ENCODE data around the gene DTNB.

DNA sequence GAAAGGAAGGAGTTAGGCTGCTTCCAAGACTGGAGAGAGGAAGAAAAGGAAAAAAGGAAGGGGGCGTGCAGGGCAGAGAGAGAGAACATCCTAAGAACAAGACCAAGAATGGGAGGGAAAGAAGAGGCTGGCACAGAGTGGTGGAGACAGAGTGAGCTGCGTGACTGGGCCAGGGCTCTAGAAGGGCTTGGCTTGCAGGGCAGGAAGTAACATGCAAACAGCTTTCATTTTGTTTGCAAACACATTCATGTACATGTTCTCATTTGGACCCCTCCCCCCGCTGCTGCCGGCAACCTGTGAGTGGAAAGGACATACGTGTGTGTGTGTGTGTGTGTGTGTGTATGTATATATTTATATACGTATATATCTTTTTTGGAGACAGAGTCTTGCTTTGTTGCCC lies 284.9 kb downstream of the DTNB start:
- TF ChIP-seq, protein P1, sequence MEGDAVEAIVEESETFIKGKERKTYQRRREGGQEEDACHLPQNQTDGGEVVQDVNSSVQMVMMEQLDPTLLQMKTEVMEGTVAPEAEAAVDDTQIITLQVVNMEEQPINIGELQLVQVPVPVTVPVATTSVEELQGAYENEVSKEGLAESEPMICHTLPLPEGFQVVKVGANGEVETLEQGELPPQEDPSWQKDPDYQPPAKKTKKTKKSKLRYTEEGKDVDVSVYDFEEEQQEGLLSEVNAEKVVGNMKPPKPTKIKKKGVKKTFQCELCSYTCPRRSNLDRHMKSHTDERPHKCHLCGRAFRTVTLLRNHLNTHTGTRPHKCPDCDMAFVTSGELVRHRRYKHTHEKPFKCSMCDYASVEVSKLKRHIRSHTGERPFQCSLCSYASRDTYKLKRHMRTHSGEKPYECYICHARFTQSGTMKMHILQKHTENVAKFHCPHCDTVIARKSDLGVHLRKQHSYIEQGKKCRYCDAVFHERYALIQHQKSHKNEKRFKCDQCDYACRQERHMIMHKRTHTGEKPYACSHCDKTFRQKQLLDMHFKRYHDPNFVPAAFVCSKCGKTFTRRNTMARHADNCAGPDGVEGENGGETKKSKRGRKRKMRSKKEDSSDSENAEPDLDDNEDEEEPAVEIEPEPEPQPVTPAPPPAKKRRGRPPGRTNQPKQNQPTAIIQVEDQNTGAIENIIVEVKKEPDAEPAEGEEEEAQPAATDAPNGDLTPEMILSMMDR (IDR thresholded peaks at IDR 0.05; ENCODE audit: poor library complexity), result no peak
- no peak for TF ChIP-seq EZH2 (IDR thresholded peaks at IDR 0.05; ENCODE audit: borderline replicate concordance)
